NCI-H1417 (cell line): ENCODE measurements around the gene SLC8A3.
A peak's percentile ranks its signal among the peaks of the same experiment; 100 is the strongest.
"Not testable (repeated sequence)": the region's sequence is repeated elsewhere in the genome, so short reads cannot be mapped to it uniquely, and the experiment has no call there.

ENCODE experiments used
- DNase-seq, 3 experiments: peaks; one replicate each; lab custom pipeline; 2025; lab: John Stamatoyannopoulos, UW

The SLC8A3 gene

DNA sequence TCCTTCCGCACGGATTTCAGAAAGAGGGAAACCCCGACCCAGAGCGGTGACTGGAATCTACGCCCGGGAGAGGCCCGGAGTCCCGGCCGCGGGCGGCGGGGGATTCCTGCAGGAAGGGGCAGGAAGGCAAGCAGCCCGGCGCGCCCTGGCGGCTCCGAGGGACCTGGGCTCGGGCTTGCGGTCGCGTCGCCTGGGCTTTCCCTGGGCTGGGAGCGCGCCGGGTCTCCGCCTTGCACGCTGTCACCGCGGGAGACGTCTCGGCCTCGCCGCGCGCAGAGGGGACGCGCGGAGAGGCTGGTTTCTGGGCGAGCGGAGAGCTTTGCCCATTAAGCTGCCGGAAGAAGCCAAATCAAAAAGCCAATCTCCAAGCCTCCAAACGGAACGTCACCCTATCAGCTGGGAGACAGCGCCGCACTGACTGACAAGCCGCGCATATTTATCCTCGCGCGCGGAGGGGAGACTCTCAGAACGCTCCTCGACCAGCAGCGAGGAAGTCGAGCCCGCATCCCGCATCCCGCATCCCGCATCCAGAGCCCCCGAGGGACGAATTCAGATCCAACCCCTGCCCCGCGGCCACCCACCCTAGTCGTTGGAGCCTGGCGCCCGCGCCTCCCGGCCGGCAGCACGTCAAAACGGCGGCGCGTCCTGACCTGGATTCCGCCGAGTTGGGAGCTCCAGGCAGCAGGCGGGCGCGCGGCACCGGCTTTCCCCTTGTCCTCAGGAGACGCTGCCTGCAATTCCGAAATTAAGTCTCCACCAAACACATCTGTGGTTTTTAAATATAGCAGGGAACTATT lies at the start of gene SLC8A3:
Gene SLC8A3 (minus strand): TSS at position 293 of the 797 bp plus-strand sequence. CDS start 20,529 bp downstream, outside the sequence.
- peak; percentile 85 to 92 (median 88) for DNase-seq

- DNase-seq = no peak
These were observed 49.0 kb upstream of the SLC8A3 start for GRCh38 chr14:70237710-70238109.

DNA sequence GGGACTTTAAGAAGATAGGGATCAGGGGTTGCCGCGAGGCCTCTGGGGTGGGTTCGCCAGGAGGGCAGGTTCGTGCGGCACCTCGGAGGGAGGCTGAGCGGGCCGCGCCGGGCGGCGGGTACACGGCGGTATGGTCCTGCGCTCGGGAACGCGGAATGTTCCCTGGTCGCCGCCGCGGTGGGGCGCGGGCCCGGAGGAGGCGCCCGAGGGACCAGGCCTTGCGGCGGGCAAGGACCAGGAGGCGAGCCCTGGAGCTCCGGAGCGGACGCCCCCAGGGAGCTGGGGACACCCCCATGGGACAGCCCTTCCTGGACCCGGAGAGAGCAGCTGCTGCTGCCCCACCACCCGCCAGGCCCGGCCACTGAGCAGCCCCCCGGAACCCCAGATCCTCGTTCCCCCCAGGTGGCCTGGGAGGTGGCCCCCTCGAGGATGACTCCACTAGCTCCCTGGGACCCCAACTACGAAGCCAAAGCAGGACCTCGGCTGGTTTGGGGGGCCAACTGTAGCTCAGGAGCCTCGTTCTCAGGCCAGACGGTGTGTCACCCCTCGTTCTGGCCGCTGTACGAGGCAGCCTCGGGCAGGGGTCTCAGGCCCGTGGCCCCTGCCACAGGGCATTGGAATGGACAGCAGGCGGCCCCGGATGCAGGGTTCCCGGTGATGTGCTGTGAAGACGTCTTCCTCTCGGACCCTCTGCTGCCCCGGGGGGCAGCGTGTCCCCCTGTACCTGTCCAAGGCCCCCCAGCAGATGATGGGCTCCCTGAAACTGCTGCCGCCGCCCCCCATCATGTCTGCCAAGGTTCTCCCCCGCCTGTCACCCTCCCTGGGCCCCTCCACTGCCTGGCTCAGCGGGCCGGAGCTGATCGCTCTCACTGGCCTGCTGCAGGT lies 45.6 kb upstream of the SLC8A3 start:
- DNase-seq = no peak

DNA sequence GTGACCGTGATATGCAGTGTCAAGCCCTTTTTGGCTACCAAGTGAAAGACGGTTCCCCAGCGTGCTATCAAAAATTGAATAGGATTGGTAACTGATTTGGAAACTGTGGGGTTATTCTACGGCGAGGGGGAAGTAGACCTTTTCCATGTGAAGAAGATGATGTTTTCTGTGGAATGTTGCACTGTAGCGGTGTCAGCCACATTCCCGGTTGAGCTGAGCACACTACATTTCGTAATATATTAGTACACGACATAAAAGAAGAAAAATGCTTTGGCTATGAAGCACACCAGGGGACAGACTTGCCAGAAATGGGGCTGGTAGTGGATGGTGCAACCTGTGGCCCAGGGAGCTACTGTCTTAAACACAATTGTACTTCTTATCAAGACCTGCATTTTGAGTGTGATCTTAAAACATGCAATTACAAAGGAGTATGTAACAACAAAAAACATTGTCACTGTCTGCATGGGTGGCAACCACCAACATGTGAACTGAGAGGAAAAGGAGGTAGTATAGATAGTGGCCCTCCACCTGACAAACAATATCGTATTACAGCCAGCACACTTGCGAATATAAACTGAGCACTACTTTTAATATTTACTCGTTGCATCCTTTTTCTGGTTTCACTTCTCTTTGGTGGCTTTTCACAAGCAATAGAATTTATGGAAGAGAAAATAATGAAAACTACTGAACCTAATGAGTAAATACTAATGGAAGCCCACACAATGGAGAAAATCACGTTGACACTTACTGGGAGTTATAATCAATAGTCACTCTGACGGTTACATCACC lies 43.2 kb upstream of the SLC8A3 start:
- DNase-seq = not testable (repeated sequence)

GRCh38 chr14:70229877-70230640 lies 41.3 kb upstream of the SLC8A3 start:
- not testable (repeated sequence) for DNase-seq

DNA sequence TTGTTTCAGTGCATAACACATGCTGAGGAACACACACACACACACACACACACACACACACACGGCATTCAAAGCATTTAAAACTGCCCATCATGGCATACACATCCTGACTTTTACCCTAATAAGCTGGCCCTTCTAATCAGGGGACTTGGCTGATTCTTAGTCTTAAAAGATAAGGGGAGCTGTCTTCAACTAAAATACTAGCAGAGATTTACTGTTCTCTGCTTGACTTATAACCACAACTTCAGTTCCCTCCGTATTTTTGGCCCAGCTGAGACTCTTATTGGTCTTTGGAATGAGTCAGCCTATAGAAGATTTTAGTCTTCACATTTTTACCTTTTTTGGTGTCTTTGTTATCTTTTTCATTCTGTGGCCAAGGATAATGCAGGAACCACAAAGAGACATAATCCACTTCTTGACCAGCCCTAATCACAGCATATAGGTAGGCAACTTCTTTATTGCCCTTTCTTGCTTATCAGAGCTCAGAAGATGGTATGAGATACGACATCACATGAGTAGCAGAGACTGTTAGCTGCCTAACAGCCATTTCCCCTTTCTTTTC lies 25.1 kb upstream of the SLC8A3 start:
- no peak for DNase-seq

DNA sequence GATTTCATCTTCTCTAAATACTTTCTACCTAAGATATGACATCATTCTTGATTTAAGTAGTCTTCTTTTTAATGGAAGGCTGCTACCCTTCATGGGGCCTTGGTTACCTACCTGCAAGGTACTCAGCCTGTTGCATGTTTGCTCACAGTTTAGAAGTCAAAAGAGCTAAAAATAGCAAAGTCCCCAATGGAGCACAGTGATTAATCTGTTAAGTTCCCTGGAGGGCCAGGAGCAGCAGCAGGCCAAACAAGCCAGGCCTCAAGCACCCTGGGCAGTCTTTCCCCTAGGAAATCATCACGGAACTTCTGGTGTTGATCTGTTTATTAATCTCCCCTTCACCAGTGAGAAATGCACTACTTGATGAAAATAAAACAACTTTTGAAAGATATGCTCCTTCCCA lies 24.0 kb upstream of the SLC8A3 start:
- peak; percentile 35 to 79 (median 53) for DNase-seq

GRCh38 chr14:70208380-70208779 lies 19.6 kb upstream of the SLC8A3 start:
- no peak for DNase-seq

DNA sequence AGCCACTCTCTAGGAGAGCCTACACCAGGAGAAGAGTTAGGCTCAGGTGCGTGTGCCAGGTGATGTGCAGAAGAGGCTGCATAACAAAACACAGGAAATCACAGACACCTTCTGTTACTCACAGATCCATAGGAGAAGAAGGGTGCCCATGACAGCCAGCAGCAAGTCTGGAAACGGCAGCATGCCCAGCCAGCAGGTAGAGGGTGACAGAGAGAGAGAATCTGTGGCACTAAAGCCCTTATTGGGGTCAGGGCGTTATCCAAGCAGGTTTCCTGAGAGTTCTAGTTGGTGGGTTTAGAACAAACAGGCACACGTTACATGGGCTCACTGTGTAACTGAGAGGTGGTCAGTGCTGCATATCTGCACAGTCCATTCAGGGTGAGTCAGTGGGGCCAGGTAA lies 14.9 kb upstream of the SLC8A3 start:
- DNase-seq = no peak

- DNase-seq = no peak
These were observed 13.2 kb upstream of the SLC8A3 start for GRCh38 chr14:70201994-70202393.

DNA sequence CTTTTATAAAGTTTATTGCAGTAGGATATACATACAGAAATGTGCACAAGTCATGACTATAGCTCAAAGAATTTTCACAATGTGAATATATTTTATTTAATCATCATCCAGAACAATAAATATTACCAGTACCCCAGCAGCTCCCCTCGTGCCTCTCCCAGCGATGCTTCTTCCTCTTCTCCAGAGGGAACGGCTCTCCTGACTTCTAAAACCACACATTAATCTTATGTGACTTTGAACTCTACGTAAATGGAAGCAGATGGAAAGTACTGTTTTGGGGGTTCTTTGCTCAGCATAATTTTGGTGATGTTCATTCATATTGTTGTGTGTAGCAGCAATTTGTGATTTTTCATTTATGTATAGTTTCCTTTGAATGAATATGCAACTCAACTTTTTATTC lies 4.6 kb upstream of the SLC8A3 start:
- no peak for DNase-seq

DNA sequence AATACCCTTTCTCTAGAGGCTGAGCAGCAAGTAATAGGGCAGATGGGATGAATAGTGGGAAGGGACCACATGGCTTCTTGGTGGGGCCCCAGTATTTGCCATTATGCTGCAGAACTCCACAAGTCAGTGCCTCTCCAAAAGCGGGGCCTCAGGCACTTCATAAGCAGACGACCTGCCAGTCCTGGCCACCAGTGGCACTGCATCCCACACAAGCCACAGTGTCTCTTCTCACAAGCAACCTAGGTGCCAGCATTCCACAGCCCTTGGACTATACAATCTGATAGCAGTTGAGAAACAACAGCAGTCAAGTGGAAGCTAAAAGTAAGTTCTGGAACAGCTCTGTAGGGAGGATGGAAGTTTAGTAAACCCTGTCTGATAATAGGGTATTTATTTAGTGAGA lies 4.2 kb upstream of the SLC8A3 start:
- DNase-seq = no peak

DNA sequence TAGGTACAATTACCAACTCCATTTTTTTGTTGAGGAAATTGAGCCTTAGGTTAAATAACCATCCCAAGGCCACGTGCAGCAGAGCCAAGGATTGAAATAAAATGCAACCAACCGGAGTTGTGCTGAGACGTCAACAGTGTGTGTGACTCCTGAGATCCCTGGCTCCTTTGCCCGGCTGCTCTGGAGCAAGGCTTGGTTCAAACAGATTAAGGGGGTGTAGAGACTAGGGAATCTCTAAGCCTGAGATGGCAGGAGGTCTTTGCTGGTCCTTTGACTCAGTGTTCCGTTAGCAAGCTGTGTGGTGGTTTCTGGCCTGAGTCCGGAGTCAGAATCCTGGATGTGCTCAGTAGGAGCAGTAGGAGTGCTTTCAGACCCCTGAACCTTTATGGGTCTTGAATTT lies 1.4 kb upstream of the SLC8A3 start:
- DNase-seq = no peak

GRCh38 chr14:70189456-70190077 lies 816 bp upstream of the SLC8A3 start:
- peak in 2 of 3 experiments; percentile 46 to 52 for DNase-seq

DNA sequence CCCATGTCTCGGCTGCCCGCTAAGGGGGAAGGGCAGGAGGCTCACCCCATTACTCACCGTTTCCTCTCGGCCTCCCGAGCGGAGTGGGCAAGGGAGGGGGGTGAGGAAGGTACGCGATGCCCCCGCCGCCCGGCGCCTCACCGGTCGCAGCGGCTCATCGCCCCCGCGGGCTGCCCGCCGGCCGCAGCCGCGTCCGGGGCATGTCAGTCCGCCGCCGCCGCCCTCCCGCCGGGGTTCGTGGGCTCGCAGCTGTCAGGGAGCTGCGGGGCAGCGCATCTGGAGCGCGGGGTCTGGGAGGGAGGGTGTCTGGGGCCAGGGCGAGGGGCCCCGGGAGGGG lies 461 bp downstream of the SLC8A3 start:
- DNase-seq = no peak

DNA sequence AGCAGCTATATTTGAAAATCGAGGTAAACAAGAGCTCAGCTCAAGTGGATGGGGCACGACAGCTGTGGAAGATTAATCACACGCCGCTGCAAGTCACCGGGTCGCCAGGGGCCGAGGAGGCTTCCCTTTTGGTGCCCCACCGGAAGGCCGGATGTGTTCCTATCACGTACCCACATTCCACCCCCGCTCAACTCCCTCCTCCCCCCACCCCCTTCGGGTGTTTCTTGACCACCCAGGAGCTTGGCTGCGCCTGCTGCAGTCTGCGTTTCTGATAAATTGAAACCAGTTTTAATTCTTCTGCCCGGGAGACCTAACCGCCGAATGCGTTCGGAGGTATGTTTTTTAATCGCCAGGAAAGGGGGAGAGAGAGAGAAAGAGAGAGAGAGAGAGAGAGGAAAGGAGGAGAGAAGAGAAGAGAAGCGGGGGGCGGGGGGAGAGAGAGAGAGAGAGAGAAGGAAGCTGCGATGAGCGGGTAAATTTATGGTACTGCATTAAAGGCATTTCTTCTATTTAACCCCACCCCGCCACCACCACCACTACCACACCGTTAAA lies 1.8 kb downstream of the SLC8A3 start:
- DNase-seq = peak; percentile 56 to 85 (median 78)

DNA sequence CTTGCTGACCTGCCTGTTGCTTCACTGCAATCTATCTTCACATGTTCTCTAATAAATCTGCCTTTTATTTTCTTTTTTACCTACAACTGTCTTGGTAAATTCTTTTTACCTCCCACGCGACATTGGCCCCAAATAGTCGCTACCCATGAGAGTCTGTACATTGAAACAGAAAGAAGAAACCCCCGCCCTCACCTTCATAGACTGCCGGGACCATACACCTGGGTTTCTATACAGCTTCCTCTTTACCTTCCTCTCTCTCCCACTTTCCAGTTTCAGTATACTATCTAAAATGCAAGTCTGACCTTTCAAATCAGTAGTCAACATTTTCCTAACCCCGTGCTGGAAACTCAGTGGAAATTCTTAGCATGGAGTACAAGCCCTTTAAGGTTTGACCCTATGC lies 4.8 kb downstream of the SLC8A3 start:
- no peak for DNase-seq

- no peak for DNase-seq
These were observed 7.5 kb downstream of the SLC8A3 start for GRCh38 chr14:70181276-70181675.

DNA sequence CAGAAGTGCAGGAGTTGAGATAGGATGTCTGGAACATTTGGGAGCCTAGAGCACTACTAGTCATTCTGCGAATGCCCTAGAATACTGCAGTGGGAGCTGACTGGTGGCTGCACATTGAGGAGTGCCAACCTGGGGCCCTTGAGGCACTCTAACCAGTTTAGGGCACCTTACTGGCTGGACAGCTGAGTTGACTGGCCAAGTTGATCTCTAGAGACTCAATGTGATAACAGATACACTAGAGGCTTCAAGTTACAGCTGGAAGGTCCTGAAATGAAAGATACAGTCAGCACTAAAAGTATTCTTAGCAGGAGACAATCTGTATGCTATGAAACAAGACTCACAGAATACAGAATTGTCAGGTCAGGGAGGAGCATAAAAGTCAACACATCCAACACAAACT lies 8.0 kb downstream of the SLC8A3 start:
- DNase-seq = no peak

DNA sequence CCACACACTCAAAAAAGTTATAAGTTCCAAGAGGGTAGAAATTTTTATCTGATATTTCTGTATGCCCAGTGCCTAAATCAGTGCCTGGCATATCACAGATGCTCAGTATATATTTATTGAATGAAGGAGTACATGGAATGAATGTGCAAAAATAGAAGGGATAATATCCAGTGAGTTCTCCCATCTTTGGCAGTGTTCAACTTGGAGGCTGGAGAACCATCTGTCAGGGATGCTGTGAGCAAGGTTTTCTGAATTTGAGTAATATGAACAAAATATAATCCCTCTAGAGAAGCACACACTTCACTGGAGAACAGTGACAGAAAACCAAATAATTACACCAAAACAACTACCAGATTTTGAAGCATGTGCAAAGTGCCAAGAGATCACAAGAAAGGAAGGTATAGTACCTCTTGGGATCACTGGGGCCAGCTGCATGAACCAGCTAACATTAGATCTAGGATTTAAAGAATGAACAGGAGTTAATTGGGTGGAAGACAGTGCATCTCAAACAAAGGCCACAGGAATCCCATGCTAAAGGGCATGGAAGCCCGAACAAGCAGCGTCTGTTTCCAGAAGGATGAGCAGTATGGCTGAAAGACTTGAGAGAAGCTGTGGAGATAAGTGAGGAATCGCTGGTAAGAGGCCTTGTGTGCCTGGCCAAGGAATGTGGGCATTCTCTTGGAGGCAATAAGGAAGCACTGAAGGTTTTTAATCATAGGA lies 11.5 kb downstream of the SLC8A3 start:
- no peak for DNase-seq
